ENCODE data around the gene C16orf74. TPM values are rescaled to one million over a fixed set of nuclear protein-coding genes. Genes with fewer than 3 reads are reported as not detected.

The C16orf74 gene
- polyA plus RNA-seq, 1 donor from 2014 or later = 39.7 TPM

DNA sequence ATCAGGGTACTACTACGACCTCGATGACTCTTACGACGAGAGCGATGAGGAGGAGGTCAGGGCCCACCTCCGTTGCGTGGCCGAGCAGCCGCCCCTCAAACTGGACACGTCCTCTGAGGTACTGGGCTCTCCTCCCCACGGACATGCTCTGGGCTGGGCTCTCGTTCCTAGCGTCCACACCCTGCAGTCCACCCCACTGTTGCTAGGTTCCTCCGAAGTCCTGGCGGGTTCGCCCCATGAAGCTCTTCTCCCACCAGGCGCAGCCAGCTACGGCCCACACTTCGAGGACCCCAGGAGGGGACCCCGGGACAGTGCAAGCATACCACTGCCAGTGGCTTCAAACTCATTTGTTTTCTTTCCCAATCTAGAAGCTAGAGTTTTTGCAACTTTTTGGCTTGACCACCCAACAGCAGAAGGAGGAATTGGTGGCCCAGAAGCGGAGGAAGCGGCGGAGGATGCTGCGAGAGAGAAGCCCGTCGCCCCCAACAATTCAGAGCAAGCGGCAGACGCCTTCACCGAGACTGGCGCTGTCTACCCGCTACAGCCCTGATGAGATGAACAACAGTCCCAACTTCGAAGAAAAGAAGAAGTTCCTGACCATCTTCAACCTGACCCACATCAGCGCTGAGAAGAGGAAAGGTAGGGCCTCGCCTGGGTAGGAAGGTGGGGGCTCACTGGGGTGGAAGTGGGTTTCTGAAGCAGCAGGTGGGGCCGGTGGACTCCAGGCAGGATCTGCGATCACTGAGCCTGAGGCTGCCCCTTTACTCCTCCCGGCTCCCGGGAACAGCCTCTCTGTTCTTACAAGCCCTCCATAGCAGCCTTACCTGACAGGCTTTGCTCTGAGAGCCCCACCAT, 87.7 kb downstream of the C16orf74 start:
- H3K36me3 Mint-ChIP-seq = peaks cover 5% of the 10 kb centered on the region
- H3K27ac Mint-ChIP-seq = no peak overlapping the region
- H3K4me1 Mint-ChIP-seq = peaks cover 0 to 5% (median 3%) of the 10 kb centered on the region in 3 donors
- H3K9me3 Mint-ChIP-seq = no peaks in the 10 kb centered on the region
- no peaks in the 10 kb centered on the region for H3K27me3 Mint-ChIP-seq
- no peak overlapping the region for H3K4me3 Mint-ChIP-seq

GRCh38 chr16:85662482-85662812, 88.4 kb downstream of the C16orf74 start:
- H3K4me1 Mint-ChIP-seq = peaks cover 0 to 5% (median 3%) of the 10 kb centered on the region in 3 donors
- H3K4me3 Mint-ChIP-seq = no peak overlapping the region
- no peak overlapping the region for H3K27ac Mint-ChIP-seq
- H3K36me3 Mint-ChIP-seq = peaks cover 5% of the 10 kb centered on the region
- no peaks in the 10 kb centered on the region for H3K27me3 Mint-ChIP-seq
- H3K9me3 Mint-ChIP-seq = no peaks in the 10 kb centered on the region

- Mint-ChIP-seq H3K4me3 (no peak overlapping the region), H3K9me3 (no peaks in the 10 kb centered on the region), H3K36me3 (peaks cover 5% of the 10 kb centered on the region), H3K4me1 (peaks cover 0 to 5% (median 3%) of the 10 kb centered on the region in 3 donors), H3K27ac (no peak overlapping the region), H3K27me3 (no peaks in the 10 kb centered on the region)
Measured at GRCh38 chr16:85661740-85662481, 89.0 kb downstream of the C16orf74 start.

DNA sequence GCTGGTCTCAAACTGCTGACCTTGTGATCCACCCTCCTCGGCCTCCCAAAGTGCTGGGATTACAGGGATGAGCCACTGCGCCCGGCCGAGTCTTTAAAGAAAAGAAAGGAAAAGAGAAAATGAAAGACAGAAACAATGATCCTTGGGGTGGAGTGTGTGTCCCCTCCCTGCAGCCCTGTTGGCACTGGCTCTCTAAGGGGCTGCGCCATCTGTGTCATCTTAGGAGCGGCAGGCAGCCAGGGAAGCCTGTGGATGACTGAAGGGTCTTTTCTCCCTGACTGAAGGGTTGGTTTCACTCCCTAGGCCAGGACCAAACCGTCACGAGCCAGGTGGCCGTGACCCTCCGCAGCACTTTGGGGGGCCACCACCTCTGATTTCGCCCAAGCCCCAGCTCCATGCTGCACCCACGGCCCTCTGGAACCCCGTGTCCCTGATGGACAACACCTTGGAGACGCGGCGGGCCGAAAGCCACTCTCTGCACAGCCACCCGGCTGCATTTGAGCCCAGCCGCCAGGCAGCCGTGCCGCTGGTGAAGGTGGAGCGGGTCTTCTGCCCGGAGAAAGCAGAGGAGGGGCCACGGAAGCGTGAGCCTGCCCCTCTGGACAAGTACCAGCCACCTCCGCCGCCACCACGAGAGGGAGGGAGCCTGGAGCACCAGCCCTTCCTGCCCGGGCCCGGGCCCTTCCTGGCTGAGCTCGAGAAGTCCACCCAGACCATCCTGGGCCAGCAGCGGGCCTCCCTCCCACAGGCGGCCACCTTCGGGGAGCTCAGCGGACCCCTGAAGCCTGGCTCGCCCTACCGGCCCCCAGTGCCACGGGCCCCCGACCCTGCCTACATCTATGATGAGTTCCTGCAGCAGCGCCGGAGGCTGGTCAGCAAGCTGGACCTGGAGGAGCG, 89.8 kb downstream of the C16orf74 start:
- no peak overlapping the region for H3K4me3 Mint-ChIP-seq
- peaks cover 5% of the 10 kb centered on the region for H3K36me3 Mint-ChIP-seq
- no peaks in the 10 kb centered on the region for H3K9me3 Mint-ChIP-seq
- no peaks in the 10 kb centered on the region for H3K27me3 Mint-ChIP-seq
- H3K4me1 Mint-ChIP-seq = peaks cover 0 to 5% (median 3%) of the 10 kb centered on the region in 3 donors
- peak overlapping the region in 1 of 3 donors; percentile 64 for H3K27ac Mint-ChIP-seq

DNA sequence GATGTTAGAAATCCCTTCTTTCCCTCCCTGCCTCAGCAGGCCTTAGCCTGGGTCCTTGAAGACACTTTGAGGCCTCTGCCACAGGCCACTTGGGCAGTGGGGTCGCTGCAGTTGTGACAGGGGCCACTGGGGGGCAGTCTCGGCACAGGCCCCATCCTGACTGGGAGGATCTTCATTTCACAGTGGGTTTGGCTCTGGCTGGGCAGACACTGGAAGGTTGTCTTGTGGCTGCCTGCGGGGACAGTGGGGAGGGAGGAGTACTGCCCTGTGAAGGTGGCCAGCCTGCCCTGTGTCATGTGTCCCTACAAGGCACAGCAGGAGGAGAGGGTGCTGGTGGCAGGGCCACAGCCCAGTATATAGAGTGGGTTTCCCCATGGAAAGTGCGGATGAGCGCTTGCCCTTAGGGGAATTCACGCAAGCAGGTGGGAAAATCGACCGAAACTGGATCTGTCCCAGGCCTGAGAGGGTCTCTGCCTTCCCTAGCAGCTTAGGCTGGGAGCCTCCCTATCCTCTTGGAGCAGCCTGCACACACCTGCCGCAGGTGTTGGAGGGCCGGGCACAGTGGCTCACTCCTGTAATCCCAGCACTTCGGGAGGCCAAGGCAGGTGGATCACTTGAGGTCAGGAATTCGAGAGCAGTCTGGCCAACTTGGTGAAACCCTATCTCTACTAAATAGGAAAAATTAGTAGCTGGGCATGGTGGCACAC, 90.9 kb downstream of the C16orf74 start:
- Mint-ChIP-seq H3K27ac (peak overlapping the region in 1 of 3 donors; percentile 13), H3K9me3 (no peaks in the 10 kb centered on the region), H3K27me3 (no peaks in the 10 kb centered on the region), H3K36me3 (peaks cover 3% of the 10 kb centered on the region), H3K4me3 (no peak overlapping the region), H3K4me1 (peaks cover 0 to 5% (median 3%) of the 10 kb centered on the region in 3 donors)

DNA sequence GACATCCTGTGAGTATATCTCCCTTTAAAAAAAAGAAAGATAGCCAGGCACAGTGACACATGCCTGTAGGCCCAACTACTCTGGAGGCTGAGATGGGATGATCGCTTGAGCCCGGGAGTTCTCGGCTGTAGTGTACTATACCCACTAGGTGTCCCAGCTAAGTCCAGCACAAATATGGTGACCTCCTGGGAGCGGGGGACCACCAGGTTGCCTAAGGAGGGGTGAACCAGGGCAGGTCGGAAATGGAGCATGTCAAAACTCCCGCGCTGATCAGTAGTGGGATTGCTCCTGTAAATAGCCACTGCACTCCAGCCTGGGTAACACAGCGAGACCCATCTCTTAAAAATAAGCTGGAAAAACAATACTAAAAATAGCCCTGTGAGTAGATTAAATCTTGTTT, 91.6 kb downstream of the C16orf74 start:
- Mint-ChIP-seq H3K9me3 (no peaks in the 10 kb centered on the region), H3K36me3 (no peaks in the 10 kb centered on the region), H3K27me3 (no peaks in the 10 kb centered on the region), H3K27ac (peak overlapping the region in 1 of 3 donors; percentile 13), H3K4me3 (no peak overlapping the region), H3K4me1 (peaks cover 0 to 5% (median 3%) of the 10 kb centered on the region in 3 donors)

GRCh38 chr16:85658504-85659326, 92.2 kb downstream of the C16orf74 start:
- Mint-ChIP-seq H3K9me3 (no peaks in the 10 kb centered on the region), H3K4me1 (peaks cover 0 to 5% (median 3%) of the 10 kb centered on the region in 3 donors), H3K27ac (no peak overlapping the region), H3K4me3 (no peak overlapping the region), H3K36me3 (no peaks in the 10 kb centered on the region), H3K27me3 (no peaks in the 10 kb centered on the region)

DNA sequence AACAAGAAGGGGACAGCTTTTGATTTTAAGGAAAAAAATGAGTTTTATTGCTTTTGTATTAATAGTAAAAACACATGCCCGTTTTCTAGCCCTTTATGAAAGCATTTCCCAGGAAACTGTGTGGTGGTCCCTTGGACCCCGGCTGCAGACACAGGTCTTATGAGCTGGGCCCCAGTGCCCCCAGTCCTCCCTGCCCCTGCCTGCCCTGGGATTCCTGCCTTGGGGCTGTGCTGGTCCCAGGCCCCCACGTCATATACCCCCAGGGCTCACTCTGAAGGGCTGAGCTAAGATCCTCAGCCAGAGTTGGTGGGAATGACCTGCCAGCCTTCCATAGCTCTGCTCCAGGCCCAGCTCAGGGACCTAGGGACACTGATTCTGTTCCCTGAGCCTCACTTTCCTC, 92.9 kb downstream of the C16orf74 start:
- H3K36me3 Mint-ChIP-seq = no peaks in the 10 kb centered on the region
- peak overlapping the region in 1 of 3 donors; percentile 65 for H3K27ac Mint-ChIP-seq
- H3K4me3 Mint-ChIP-seq = no peak overlapping the region
- no peaks in the 10 kb centered on the region for H3K27me3 Mint-ChIP-seq
- no peaks in the 10 kb centered on the region for H3K9me3 Mint-ChIP-seq
- peaks cover 0 to 5% (median 3%) of the 10 kb centered on the region in 3 donors for H3K4me1 Mint-ChIP-seq

Other genes with a start within 250 kb of the C16orf74 start
- 7.3 TPM for gene GSE1, start 137.8 kb downstream of the C16orf74 start, polyA plus RNA-seq
- gene GINS2, start 62.1 kb downstream of the C16orf74 start, polyA plus RNA-seq = 0.69 TPM
- 28.3 TPM for gene EMC8, start 48.4 kb upstream of the C16orf74 start, polyA plus RNA-seq
- 1,007 TPM for gene COX4I1, start 48.6 kb upstream of the C16orf74 start, polyA plus RNA-seq
- gene IRF8, start 148.1 kb upstream of the C16orf74 start, polyA plus RNA-seq = 718 TPM